ENCODE results near the gene LRP4. TPM values are rescaled to one million over a fixed set of nuclear protein-coding genes. Genes with fewer than 3 reads are reported as not detected.

LRP4 gene
- total and polyA plus RNA-seq, 2 donors (not counting 3 experiments of a cell fraction or from before 2014, with no cell fraction given) = 0.86 to 2.0 TPM

DNA sequence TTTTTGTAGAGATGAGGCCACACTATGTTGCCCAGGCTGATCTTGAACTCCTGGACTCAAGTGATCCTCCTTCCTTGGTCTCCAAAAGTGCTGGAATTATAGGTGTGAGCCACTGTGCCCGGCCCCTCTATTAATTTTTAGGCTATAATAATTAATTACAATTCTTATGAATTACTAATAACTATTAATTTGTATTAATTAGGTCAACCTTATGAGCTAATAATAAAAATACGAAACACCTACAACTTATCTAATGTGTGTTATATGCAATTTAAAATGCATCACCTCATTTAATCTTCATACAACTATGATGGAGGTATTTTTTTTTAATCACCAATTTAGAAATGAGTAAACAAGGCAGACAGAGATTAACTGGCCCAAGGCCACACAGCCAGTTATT is 26.2 kb downstream of the LRP4 start:
- FAIRE-seq = no peak
- no TSS peak for BruUV-seq (replicated peaks)
- H3K9me1 ChIP-seq (replicated peaks; ENCODE audit: control insufficient read depth, extremely low read depth, insufficient read depth, low read length) = no peaks in the 10 kb centered on the region
- ChIA-PET CTCF (interaction anchor here (0.7 to 7.4 kb wide), 3 partner anchors 21 to 269 kb away, joined by 3 to 120 read pairs (median 5); no protein-coding TSS in a partner anchor), POLR2A (interaction anchor here (0.6 kb wide), 1 partner anchor 16 kb away, joined by 5 read pairs; no protein-coding TSS in a partner anchor)
- dilution Hi-C loops (cut with MboI; ENCODE audit: extremely low pct_ligation_motif_present, low sequenced_read_pairs) (no loop called here), intact Hi-C loops (cut with micrococcal nuclease) (no loop called here)
- H3K27me3 ChIP-seq (ENCODE audit: control insufficient read depth in 2 of 2, insufficient read depth in 2 of 2, low read length in 2 of 2) = no peaks in the 10 kb centered on the region
- no peak overlapping the region for H3K4me3 ChIP-seq (replicated peaks in 1 of 3; ENCODE audit: insufficient read depth in 1 of 3, low read depth in 1 of 3, low read length in 3 of 3)
- no peaks in the 10 kb centered on the region for H3K79me2 ChIP-seq (ENCODE audit: control insufficient read depth, insufficient read depth, low read length)
- H3K9ac ChIP-seq (replicated peaks; ENCODE audit: extremely low read depth, insufficient read depth, low read length) = no peak overlapping the region
- no peaks in the 10 kb centered on the region for H3K36me3 ChIP-seq (ENCODE audit: control insufficient read depth in 2 of 2, extremely low read depth in 1 of 2, insufficient read depth in 2 of 2, low read length in 2 of 2)
- H3K4me2 ChIP-seq (ENCODE audit: insufficient read depth, low read length) = no peak overlapping the region
- DNase-seq (ENCODE audit: low read depth, low spot score) = no peak
- H4K20me1 ChIP-seq (replicated peaks; ENCODE audit: control insufficient read depth, extremely low read depth, insufficient read depth, low read length) = no peaks in the 10 kb centered on the region
- TF ChIP-seq MYC (IDR thresholded peaks at IDR 0.05; ENCODE audit: low read depth, low read length) = no peak
- TF ChIP-seq JUN (IDR thresholded peaks at IDR 0.05; ENCODE audit: borderline replicate concordance, insufficient read depth, insufficient read length, low read depth) = no peak
- no peak for TF ChIP-seq GATA2 (IDR thresholded peaks at IDR 0.05; ENCODE audit: insufficient read depth, insufficient read length, low read depth, low read length)
- no peak for TF ChIP-seq FOS (IDR thresholded peaks at IDR 0.05; ENCODE audit: borderline replicate concordance, insufficient read depth, low read length)
- no peak for TF ChIP-seq CTCF (IDR thresholded peaks at IDR 0.05; ENCODE audit: extremely low read depth in 1 of 2, insufficient read depth in 1 of 2, low read depth in 1 of 2, low read length in 2 of 2)
- no peak for TF ChIP-seq EZH2 (IDR thresholded peaks at IDR 0.05; ENCODE audit: borderline replicate concordance, low read depth, low read length, severe bottlenecking)
- TF ChIP-seq, protein P1, sequence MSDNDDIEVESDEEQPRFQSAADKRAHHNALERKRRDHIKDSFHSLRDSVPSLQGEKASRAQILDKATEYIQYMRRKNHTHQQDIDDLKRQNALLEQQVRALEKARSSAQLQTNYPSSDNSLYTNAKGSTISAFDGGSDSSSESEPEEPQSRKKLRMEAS (IDR thresholded peaks at IDR 0.05; ENCODE audit: insufficient read depth, insufficient read length) = no peak
- TF ChIP-seq POLR2A (IDR thresholded peaks at IDR 0.05; ENCODE audit: low read depth, low read length) = no peak
- TF ChIP-seq POLR2AphosphoS5 (IDR thresholded peaks at IDR 0.05; ENCODE audit: insufficient read depth, low read depth, low read length) = no peak
- H2AFZ ChIP-seq (ENCODE audit: low read depth, low read length) = no peak overlapping the region
- no peaks in the 10 kb centered on the region for H3K4me1 ChIP-seq (ENCODE audit: control insufficient read depth, extremely low read depth, insufficient read depth, low read length)
- no peaks in the 10 kb centered on the region for H3K9me3 ChIP-seq (replicated peaks; ENCODE audit: control insufficient read depth, insufficient read depth, low read length)
- no peak overlapping the region for H3K27ac ChIP-seq (ENCODE audit: insufficient read depth, low read depth, low read length)
